Subcutaneous adipose tissue (tissue), 4 donors: ENCODE results near the gene VRK3. TPM values are rescaled to one million over a fixed set of nuclear protein-coding genes. Genes with fewer than 3 reads are reported as not detected.

Experiments used
- CTCF ChIP-seq: fragments of 450-650 bp; IDR thresholded peaks from one replicate; pipeline ENCODE4 v1.5.1; 2016; ENCODE audit warnings: low read depth, mild to moderate bottlenecking, control low read depth, antibody characterized with exemption, moderate library complexity
- total RNA-seq, 4 donors: library from RNA; depleted of rRNA; stranded (reverse); fragments of >200 nt; gene quantifications; one replicate each; pipeline ENCODE4 v1.1.0, GENCODE V29; 2016

The VRK3 gene
- total RNA-seq, 4 donors from 2014 or later = 16.5 to 29.8 (median 26.8) TPM

GRCh38 chr19:50053119-50053518, 27.9 kb upstream of the VRK3 start:
- no peak for TF ChIP-seq CTCF

DNA sequence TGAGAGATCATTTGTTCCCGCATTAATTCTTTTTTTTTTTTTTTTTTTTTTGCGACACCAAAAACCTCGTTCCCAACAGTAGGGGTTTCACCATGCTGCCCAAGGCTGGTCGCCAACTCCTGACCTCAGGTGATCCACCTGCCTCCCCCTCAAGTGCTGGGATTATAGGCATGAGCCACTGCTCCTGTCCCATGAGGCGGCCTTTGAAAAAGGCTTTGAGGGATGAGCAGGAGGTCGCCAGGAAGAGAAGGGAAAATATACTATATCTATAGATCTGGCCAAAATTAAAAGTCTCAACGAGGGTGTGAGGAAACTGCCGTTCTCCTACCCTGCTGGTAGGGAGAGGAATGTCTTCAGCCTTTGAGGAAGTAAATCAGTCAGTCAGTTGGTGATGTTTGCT, 26.8 kb upstream of the VRK3 start:
- TF ChIP-seq CTCF = no peak

DNA sequence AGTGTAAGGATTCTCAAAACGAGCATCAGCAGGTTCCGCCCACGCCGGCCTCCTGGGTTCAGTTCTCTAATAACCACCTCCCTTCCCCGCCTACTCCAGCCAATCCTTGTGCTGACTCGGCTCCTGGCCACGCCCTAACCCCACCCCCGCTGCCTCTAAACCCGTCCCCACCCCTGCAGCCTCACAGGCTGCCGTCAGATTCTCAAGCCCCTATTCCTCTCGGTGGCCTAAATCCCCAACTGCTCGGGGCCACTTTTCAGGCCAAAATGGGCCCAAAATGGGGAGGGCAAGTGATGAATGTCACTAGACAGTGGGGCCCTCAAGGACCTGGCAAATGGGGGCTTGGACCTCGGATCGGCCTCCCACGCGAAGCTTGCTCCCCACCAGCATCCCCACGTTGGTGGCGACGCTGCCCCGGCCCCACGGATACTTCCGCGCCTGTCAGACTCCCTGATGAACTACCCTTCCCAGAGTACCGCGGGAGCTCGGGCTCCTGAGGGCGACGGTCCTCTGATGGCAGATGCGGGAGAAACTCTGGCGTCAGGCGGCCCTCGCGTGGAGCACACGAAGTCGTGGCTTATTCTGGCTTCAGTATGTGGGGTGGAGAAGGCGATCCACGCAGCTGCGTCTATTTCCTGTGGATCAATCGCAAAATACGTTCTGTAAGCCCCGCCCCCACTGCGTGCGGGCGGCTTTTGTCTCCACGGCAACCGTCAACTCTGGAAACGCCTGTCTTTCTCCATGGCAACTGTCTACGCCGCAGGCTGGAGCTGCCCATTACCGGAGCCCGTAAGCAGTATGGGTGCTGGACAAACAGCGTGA, 25.4 kb upstream of the VRK3 start:
- TF ChIP-seq CTCF = no peak

- no peak for TF ChIP-seq CTCF
These were observed 22.5 kb upstream of the VRK3 start for GRCh38 chr19:50047671-50048070.

DNA sequence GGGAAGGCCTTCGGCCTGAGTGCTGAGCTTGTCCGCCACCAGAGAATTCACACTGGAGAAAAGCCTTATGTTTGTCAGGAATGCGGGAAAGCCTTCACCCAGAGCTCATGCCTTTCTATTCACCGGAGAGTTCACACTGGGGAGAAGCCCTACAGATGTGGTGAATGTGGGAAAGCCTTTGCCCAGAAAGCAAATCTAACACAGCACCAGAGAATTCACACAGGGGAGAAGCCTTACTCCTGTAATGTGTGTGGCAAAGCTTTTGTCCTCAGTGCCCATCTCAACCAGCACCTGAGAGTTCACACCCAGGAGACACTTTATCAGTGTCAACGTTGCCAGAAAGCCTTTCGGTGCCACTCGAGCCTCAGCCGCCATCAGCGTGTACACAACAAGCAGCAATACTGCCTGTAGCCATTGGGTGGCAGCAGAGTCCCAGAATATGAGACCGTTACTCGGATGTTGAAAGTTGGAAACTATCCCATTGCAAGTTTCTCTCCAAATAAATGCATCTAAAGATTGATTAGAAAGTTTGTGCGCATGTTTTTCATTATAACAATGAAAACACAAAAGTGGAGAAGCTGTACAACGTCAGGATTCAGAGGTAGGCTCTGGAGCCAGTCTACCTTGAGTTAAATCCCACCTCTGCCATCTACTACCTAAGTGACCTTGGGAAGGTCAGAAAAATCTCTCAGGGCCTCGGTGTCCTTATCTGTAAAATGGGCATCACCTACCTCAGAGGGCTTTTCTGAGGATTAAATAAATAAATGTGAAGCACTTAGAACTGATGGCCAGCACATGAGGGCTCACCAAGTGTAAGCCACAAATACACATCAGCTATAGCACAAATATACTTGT, 21.7 kb upstream of the VRK3 start:
- no peak for TF ChIP-seq CTCF

- no peak for TF ChIP-seq CTCF
These were observed 19.8 kb upstream of the VRK3 start for GRCh38 chr19:50044922-50045321.

GRCh38 chr19:50043967-50044366, 18.8 kb upstream of the VRK3 start:
- TF ChIP-seq CTCF = no peak
